Effector memory CD4-positive, alpha-beta T cell (primary cell): ENCODE data around the gene TMEM121.
"Not testable (repeated sequence)": the region's sequence is repeated elsewhere in the genome, so short reads cannot be mapped to it uniquely, and the experiment has no call there.

Experiments used
- DNase-seq, 3 donors: peaks; one replicate each; pipeline ENCODE4 v3.0.0-alpha.2; 2020
- H3K27ac ChIP-seq: 2 replicates; pipeline ENCODE4 v1.7.0; 2013; ENCODE audit warnings: mild to moderate bottlenecking, low read length, moderate library complexity; ENCODE audit not compliant: insufficient read depth, poor library complexity, severe bottlenecking
- H3K27me3 ChIP-seq: replicated peaks from 2 replicates; pipeline ENCODE4 v1.7.0; 2013; ENCODE audit warnings: mild to moderate bottlenecking, low read length; ENCODE audit not compliant: insufficient read depth, control insufficient read depth, poor library complexity, severe bottlenecking
- H3K36me3 ChIP-seq: 2 replicates; pipeline ENCODE4 v1.7.0; 2013; ENCODE audit warnings: mild to moderate bottlenecking, low read length, moderate library complexity; ENCODE audit not compliant: control insufficient read depth, insufficient read depth
- H3K4me1 ChIP-seq: 2 replicates; pipeline ENCODE4 v1.7.0; 2013; ENCODE audit warnings: low read length, mild to moderate bottlenecking; ENCODE audit not compliant: control insufficient read depth, insufficient read depth, poor library complexity, severe bottlenecking
- H3K4me3 ChIP-seq: 2 replicates; pipeline ENCODE4 v1.7.0; 2013; ENCODE audit warnings: low read length, low read depth, mild to moderate bottlenecking; ENCODE audit not compliant: insufficient read depth, poor library complexity, severe bottlenecking
- H3K9me3 ChIP-seq: 2 replicates; pipeline ENCODE4 v1.7.0; 2013; ENCODE audit warnings: mild to moderate bottlenecking, low read length, moderate library complexity; ENCODE audit not compliant: control insufficient read depth

TMEM121 gene

DNA sequence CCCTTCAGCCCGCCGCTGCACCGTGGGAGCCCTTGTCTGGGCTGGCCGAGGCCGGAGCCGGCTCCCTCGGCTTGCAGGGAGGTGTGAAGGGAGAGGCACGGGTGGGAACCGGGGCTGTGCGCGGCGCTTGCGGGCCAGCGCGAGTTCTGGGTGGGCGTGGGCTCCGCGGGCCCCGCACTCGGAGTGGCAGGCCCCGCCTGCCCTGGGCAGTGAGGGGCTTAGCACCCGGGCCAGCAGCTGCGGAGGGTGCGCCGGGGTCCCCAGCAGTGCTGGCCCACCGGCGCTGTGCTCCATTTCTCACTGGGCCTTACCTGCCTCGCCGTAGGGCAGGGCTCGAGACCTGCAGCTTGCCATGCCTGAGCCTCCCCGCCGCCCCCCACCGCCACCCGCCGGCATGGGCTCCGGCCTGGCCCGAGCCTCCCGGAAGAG lies 21.4 kb downstream of the TMEM121 start:
- Histone ChIP-seq H3K9me3 (no peaks in the 10 kb centered on the region), H3K4me1 (no peaks in the 10 kb centered on the region), H3K36me3 (no peaks in the 10 kb centered on the region), H3K4me3 (no peak overlapping the region), H3K27ac (no peak overlapping the region), H3K27me3 (no peaks in the 10 kb centered on the region)
- DNase-seq: no peak

DNA sequence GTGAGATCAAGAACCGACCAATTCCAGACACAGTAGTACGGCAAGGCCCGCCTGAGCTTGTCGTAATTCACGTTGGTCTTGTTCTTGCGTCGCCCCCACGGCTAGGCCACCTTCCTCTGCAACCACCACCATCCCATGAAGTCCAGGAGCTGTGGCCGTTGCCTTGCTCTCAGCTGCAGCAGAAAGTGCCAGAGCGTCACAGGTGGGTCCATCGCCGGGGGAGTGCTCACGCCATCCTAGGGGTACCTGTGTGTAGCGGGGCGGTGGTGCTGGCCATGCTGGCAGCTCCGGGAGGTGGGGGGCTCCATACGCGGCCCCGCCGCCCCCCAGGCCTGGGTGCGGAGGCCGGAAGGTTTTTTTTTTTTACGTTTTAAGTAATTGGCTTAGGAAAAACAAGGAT lies 23.1 kb downstream of the TMEM121 start:
- Histone ChIP-seq H3K4me1 (no peaks in the 10 kb centered on the region), H3K36me3 (no peaks in the 10 kb centered on the region), H3K4me3 (no peak overlapping the region), H3K27ac (no peak overlapping the region), H3K27me3 (no peaks in the 10 kb centered on the region), H3K9me3 (no peaks in the 10 kb centered on the region)
- DNase-seq: no peak

DNA sequence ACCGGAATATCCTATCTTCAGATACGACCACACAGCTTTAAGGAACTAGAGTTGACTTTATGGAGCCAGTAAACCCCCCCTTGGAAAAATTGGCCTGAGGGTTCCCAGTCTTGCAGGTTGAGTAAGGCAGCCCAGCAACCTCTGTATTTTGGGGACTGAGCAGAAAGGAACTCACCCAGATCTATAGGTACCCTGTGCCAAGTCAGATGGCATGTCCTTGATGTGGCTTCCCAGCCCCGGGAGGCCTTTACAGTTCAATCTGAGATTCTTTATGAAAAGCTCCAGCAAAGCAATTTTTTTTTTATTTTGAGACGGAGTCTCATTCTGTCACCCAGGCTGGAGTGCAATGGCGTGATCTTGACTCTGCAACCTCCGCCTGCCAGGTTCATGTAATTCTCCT lies 27.6 kb downstream of the TMEM121 start:
- Histone ChIP-seq H3K9me3 (no peaks in the 10 kb centered on the region), H3K27ac (no peak overlapping the region), H3K36me3 (no peaks in the 10 kb centered on the region), H3K4me1 (no peaks in the 10 kb centered on the region), H3K27me3 (no peaks in the 10 kb centered on the region), H3K4me3 (no peak overlapping the region)
- DNase-seq: no peak

DNA sequence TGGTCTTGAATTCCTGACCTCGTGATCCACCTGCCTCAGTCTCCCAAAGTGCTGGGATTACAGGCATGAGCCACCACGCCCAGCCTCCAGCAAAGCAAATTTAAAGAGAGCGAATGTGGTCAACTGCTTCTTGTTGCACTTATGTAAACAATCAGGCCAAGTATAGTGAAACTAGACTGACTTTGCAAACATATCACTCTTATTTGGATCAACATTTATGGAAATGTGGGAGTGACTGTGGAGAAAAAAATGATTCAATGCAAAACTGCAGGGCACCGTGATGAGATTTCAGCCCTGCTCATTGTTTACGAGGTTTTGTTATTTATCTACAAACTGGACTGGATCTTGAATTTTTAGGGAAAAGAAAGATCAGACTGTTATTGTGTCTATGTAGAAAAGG lies 28.1 kb downstream of the TMEM121 start:
- no peak for DNase-seq
- H3K27ac ChIP-seq: no peak overlapping the region
- no peaks in the 10 kb centered on the region for H3K4me1 ChIP-seq
- no peak overlapping the region for H3K4me3 ChIP-seq
- H3K27me3 ChIP-seq: no peaks in the 10 kb centered on the region
- no peaks in the 10 kb centered on the region for H3K36me3 ChIP-seq
- no peaks in the 10 kb centered on the region for H3K9me3 ChIP-seq

DNA sequence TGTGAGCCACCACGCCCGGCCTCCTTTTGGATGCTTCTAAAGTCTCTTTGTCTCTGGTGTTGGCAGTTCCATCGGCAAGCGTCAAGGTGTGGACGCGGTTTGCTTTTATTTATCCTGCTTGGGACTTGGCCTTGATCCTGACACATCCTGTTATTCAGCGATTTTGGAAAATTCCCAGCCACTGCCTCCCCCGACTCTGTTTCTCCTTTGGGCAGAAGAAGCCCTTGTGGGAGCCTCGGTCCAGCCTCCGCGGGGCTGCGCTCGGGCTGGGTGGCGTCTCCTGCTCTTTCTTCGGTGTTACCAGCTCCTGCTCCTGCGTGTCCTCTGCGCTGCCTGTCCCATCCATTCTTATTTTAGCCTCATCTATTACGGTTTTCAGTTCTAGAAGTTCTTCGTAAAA lies 31.3 kb downstream of the TMEM121 start:
- H3K27me3 ChIP-seq, H3K27ac ChIP-seq, H3K36me3 ChIP-seq, H3K9me3 ChIP-seq, DNase-seq, H3K4me3 ChIP-seq, H3K4me1 ChIP-seq: not testable (repeated sequence)

DNA sequence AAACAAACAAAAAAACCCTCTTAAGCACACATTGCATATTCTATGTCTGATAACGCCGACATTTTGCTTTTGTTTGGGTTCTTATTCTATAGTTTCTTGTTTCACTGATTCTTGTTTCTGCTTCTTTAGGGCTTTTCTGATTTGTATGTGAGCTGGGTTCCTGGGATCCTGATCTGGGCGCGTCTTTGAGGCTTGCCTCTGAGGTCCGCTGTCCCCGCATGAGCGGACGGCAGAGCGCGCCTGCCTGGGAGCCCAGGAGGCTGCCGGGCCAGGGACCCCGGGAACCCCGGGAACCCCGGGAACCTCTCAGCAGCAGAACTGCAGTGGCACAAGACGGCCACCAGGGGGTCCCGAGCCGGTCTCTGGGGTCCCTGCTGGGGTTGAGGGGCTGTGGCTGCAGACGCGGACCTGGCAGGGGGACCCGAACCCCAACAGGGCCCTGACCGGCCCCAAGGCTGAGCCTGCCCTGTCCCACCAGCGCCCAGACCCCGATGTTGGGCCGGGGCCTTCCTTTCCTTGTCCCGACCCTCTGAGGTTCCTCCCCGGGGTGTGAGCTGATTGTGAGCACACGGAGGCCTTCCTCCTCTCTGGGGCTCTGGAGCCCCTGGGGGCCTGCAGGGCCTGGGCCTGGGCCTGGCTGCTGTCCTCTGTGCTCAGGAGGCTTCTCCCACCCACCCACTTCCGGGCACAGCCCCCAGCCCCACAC lies 32.2 kb downstream of the TMEM121 start:
- not testable (repeated sequence) for H3K4me1 ChIP-seq, H3K36me3 ChIP-seq, H3K27ac ChIP-seq, H3K27me3 ChIP-seq, DNase-seq, H3K4me3 ChIP-seq, H3K9me3 ChIP-seq

DNA sequence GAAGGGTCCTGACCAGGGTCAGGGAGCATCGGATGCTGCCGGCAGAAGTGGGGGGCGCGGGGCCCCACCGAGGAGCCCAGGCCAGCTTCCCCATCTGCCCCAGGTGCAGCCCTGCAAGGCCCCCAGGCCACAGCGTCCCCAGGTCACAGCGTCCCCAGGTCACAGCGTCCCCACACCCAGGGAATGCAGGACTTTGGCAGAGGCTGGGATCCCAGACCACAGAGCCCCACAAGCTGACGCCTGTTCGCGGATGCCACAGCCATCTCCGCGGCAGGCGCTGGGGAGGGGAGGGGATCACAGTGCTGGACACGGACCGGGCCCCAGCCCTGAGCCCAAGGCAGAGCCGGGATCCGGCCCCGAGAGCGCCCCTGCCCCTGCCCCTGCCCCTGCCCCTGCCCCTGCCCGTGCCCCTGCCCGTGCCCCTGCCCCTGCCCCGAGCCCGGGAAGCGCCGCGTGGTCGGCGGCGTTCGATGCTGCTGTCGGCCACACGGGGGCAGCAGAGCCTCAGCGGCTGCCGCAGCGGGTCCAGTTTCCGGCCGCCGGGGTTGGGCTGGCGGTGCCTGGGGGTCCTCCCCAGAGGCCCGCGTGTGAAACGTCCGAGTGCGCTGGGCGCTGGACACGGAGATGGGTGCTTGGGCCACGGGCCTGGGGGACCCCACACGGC lies 33.1 kb downstream of the TMEM121 start:
- not testable (repeated sequence) for DNase-seq, H3K36me3 ChIP-seq, H3K27me3 ChIP-seq, H3K4me3 ChIP-seq, H3K27ac ChIP-seq, H3K4me1 ChIP-seq, H3K9me3 ChIP-seq

DNA sequence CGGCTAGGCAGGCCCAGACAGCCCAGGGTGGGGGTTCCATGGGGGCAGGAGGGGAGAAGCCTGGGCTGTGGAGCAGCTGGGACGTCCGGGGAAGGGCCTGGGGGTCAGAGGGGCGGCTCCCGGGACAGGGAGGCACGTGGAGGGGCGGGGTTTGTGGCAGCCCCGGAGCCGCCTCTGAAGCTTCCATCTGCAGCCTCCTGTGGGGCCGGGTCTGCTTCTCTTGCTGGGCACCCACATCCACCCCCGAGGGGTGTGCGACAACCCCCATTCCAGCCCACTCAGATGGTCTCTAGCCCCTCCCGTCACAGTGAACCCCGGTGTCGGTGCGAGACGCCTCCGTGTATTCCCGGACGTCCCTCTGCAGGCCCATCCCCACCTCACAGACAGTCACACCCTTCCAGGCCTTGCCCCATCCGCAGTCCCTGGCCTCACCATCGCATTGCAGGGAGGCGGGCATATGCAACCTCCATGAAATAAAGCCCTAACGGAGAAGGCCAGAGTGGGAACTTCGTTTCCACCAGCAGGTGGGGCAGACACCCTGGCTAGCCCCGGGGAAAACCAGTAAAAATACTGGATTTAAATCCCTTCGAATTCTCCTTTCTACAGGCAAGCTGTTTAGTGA lies 33.8 kb downstream of the TMEM121 start:
- not testable (repeated sequence) for DNase-seq, H3K36me3 ChIP-seq, H3K9me3 ChIP-seq, H3K4me1 ChIP-seq, H3K4me3 ChIP-seq, H3K27me3 ChIP-seq, H3K27ac ChIP-seq

DNA sequence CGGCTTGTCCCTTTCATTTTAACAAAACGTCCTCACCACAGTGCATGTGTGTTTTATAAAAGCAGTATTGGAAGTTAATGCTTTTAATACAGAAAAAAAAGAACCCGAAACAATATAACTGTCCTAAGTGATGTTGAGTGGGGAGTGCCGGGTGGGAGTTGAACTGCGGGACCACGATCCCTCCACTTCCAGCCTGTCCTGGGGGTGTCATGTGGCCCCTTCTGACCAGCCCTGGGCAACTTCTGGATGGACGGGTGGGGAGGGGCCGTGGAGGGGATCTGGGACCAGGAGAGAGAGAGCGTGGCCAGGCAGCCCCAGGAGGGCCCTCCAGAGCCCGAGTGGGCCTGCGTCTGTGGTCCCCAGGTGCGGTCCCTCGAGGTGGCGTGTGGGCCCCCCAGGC lies 35.0 kb downstream of the TMEM121 start:
- not testable (repeated sequence) for H3K36me3 ChIP-seq, H3K27me3 ChIP-seq, H3K4me1 ChIP-seq, H3K4me3 ChIP-seq, H3K9me3 ChIP-seq, DNase-seq, H3K27ac ChIP-seq

DNA sequence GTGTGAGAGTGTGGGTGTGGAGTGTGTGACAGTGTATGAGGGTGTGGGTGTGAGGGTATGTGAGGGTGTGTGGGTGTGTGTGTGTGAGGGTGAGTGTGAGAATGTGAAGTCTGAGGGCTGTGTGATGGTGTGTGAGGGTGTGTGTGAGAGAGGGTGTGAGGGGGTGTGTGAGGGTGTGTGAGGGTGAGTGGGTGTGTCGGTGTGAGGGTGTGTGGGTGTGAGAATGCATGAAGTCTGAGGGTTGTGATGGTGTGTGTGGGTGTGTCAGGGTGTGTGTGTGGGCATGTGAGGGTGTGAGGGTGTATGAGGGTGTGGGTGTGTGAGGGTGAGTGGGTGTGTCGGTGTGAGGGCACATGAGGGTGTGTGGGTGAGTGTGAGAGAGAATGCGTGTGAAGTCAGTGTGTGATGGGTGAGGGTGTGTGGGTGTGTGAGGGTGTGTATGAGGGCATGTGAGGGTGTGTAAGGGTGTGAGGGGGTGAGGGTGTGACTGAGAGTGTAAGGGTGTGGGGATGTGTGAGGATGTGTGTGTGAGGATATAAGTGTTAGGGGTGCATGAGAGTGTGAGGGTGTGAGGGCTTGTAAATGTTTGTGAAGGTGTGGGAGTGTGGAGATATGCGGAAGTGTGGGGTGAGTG lies 36.4 kb downstream of the TMEM121 start:
- Histone ChIP-seq H3K4me3 (no peak overlapping the region), H3K36me3 (no peaks in the 10 kb centered on the region), H3K27me3 (no peaks in the 10 kb centered on the region), H3K9me3 (no peaks in the 10 kb centered on the region), H3K4me1 (no peaks in the 10 kb centered on the region), H3K27ac (no peak overlapping the region)
- no peak for DNase-seq
